K562 (cell line): ENCODE data around the gene MAP3K12. TPM values are rescaled to one million over a fixed set of nuclear protein-coding genes. Genes with fewer than 3 reads are reported as not detected.
A peak's percentile ranks its signal among the peaks of the same experiment; 100 is the strongest.

ENCODE experiments used
- BCL6 ChIP-seq: fragments of 250-450 bp; sonication (Bioruptor Pico); IDR thresholded peaks from 2 replicates; pipeline ENCODE4 v1.4.0; 2020
- CBX3 ChIP-seq, 2 experiments: IDR thresholded peaks; 1 replicate in 1 of 2; 2 replicates in 1 of 2; pipeline ENCODE4 v1.6.1; 2012; ENCODE audit warnings: inconsistent platforms in 2 of 2, low read length in 2 of 2, borderline replicate concordance in 1 of 2, control low read depth in 1 of 2
- CHCHD3 ChIP-seq: fragments of 250-450 bp; sonication (Bioruptor Pico); IDR thresholded peaks from 2 replicates; pipeline ENCODE4 v2.1.2; 2022; ENCODE audit warnings: mild to moderate bottlenecking
- DMBX1 ChIP-seq: fragments of 250-450 bp; sonication (Bioruptor Pico); IDR thresholded peaks from 2 replicates; pipeline ENCODE4 v1.8.0; 2022; ENCODE audit warnings: inconsistent platforms, mild to moderate bottlenecking, moderate library complexity, borderline replicate concordance
- FOSL1 ChIP-seq: fragments of 200-800 bp; sonication (Bioruptor generic); conservative IDR thresholded peaks from 2 replicates; pipeline ENCODE4 v1.6.1; 2016; ENCODE audit warnings: missing genetic modification characterization, missing compliant biosample characterization
- GATAD2B ChIP-seq: fragments of 450-650 bp; IDR thresholded peaks from 2 replicates; pipeline ENCODE4 v1.6.1; 2017; ENCODE audit warnings: mild to moderate bottlenecking, borderline replicate concordance
- HNRNPL ChIP-seq: fragments of 200-400 bp; formaldehyde crosslinking; IDR thresholded peaks from 2 replicates; pipeline ENCODE4 v1.6.1; 2017; ENCODE audit warnings: low read depth, mild to moderate bottlenecking, low read length
- IRF2 ChIP-seq: sonication (generic); formaldehyde crosslinking; IDR thresholded peaks from 2 replicates; pipeline ENCODE4 v1.8.1; 2022; ENCODE audit warnings: mild to moderate bottlenecking, missing genetic modification reagents
- KDM1A ChIP-seq, 2 experiments: fragments of 450-650 bp; IDR thresholded peaks; 2 replicates each; pipeline ENCODE4 v1.6.1; 2016; ENCODE audit warnings: mild to moderate bottlenecking in 2 of 2
- KDM5B ChIP-seq: fragments of 200-600 bp; sonication (generic); IDR thresholded peaks from 2 replicates; pipeline ENCODE4 v1.6.1; 2012; ENCODE audit warnings: low read depth, mild to moderate bottlenecking, moderate library complexity, low read length, control low read depth, inconsistent platforms; ENCODE audit not compliant: insufficient replicate concordance
- MXI1 ChIP-seq: IDR thresholded peaks from 2 replicates; pipeline ENCODE4 v1.6.1; 2011; ENCODE audit warnings: low read depth, mild to moderate bottlenecking, improper control_type of control experiment, low read length
- NEUROD1 ChIP-seq: fragments of 150-350 bp; IDR thresholded peaks from 2 replicates; pipeline ENCODE4 v1.6.1; 2014; ENCODE audit warnings: borderline replicate concordance, low read length, low read depth; ENCODE audit not compliant: partially characterized antibody
- NFATC3 ChIP-seq: fragments of 450-650 bp; IDR thresholded peaks from 2 replicates; pipeline ENCODE4 v1.6.1; 2017; ENCODE audit warnings: mild to moderate bottlenecking
- NFXL1 ChIP-seq: fragments of 450-650 bp; formaldehyde crosslinking; IDR thresholded peaks from 2 replicates; pipeline ENCODE4 v1.4.0; 2021; ENCODE audit warnings: mild to moderate bottlenecking
- POLR2B ChIP-seq: fragments of 450-650 bp; IDR thresholded peaks from 2 replicates; pipeline ENCODE4 v1.6.1; 2018; ENCODE audit warnings: low read depth; ENCODE audit not compliant: partially characterized antibody
- SMARCA5 ChIP-seq: fragments of 450-650 bp; IDR thresholded peaks from 2 replicates; pipeline ENCODE4 v1.6.1; 2016
- SP1 ChIP-seq: sonication (generic); formaldehyde crosslinking; IDR thresholded peaks from 2 replicates; pipeline ENCODE4 v1.8.1; 2022; ENCODE audit warnings: mild to moderate bottlenecking, missing genetic modification reagents
- XRCC4 ChIP-seq: IDR thresholded peaks from one replicate; pipeline ENCODE4 v1.6.1; 2011; ENCODE audit not compliant: insufficient read depth, insufficient read length; ENCODE audit errors: extremely low read depth
- ZC3H8 ChIP-seq: fragments of 450-650 bp; IDR thresholded peaks from 2 replicates; pipeline ENCODE4 v1.6.1; 2017
- ZNF174 ChIP-seq: fragments of 250-450 bp; sonication (Bioruptor Pico); IDR thresholded peaks from 2 replicates; pipeline ENCODE4 v1.4.0; 2020; ENCODE audit warnings: mild to moderate bottlenecking
- ZNF354B ChIP-seq: fragments of 250-450 bp; sonication (Bioruptor Pico); IDR thresholded peaks from 2 replicates; pipeline ENCODE4 v1.4.0; 2020
- ZNF431 ChIP-seq: sonication (generic); formaldehyde crosslinking; IDR thresholded peaks from 2 replicates; pipeline ENCODE4 v1.8.0; 2022; ENCODE audit warnings: mild to moderate bottlenecking, missing genetic modification reagents
- polyA plus RNA-seq, 8 experiments: library from polyadenylated mRNA; depleted of rRNA in 4 of 8; stranded (reverse) in 5 of 8; unstranded in 3 of 8; fragments of >200 nt; fragmentation: Nextera tagmentation in 2 of 8; fragmentation: Illumina TruSeq in 1 of 8; extraction: Ambion mirVana in 2 of 8; extraction: Trizol in 1 of 8; gene quantifications; 2 replicates each; pipeline versions ENCODE4 v1.2.1 to v1.2.3, GENCODE V29; 2011 to 2014; ENCODE audit warnings: inconsistent platforms in 1 of 8, missing spikeins in 1 of 8
- total RNA-seq, 7 experiments: library from RNA; depleted of rRNA in 6 of 7; stranded (reverse); fragments of >200 nt in 6 of 7; fragmentation: Illumina TruSeq in 2 of 7; extraction: Trizol in 2 of 7; gene quantifications; 2 replicates each; pipeline versions ENCODE4 v1.2.1 to v1.2.3, GENCODE V29; 2011 to 2021; ENCODE audit warnings: low replicate concordance in 1 of 7
- TF ChIP-seq, protein P1 (sequence below): fragments of 450-650 bp; conservative IDR thresholded peaks from 2 replicates; pipeline ENCODE4 v1.6.1; 2016; ENCODE audit warnings: missing genetic modification characterization, low read depth, mild to moderate bottlenecking, control low read depth, missing compliant biosample characterization
- TF ChIP-seq, protein P2 (sequence below): fragments of 450-650 bp; IDR thresholded peaks from 2 replicates; pipeline ENCODE4 v1.6.1; 2016; ENCODE audit warnings: low read depth, mild to moderate bottlenecking, moderate library complexity
- TF ChIP-seq, protein P3 (sequence below): fragments of 450-650 bp; formaldehyde crosslinking; IDR thresholded peaks from 2 replicates; pipeline ENCODE4 v1.4.0; 2020; ENCODE audit warnings: mild to moderate bottlenecking, moderate library complexity

MAP3K12 gene
- total and polyA plus RNA-seq, 9 of the 15 experiments (the other 6 are each of a cell fraction or from before 2014, with no cell fraction given): 0.10 to 2.4 (median 1.6) TPM

DNA sequence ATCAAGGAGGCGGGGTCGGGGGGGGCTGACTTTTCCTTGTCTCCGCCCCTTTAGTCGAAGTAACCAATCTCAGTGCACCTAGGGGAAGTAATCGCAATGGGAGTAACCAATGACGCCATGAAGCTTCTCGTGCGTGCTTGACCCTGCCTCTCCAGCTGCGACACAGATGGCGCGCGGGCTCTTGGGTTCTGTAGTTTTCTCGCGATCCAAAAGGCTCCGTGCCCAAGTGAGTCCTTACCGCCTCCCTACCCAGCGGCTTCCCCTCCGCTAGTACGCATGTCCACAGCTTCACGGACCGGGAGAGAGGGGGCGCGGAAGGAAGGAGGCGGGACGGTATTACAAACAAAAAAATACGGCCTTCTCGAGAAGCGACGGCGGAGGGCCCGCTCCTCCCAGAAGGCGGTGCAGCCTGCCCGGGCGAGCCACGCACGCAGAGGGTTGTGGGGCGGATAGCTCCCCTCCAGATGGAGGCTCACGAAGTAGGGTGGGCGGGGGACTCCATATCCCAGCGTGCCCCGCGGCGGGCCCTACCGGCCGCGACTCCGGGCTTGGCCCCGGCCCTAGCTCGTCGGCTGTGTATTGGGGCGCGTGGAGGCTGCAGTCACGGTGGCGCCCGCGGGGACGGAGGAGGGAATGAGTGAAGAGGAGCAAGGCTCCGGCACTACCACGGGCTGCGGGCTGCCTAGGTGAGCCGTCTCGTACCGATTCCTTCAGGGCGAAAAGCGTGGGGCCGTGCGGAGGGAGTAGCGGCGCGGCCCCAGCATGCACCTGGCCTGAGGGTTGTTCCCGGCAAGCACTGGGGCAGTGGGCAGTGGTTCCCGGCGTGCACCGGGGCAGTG lies 1.7 kb upstream of the MAP3K12 start, which contains the start of gene TARBP2 (continued):
- TF ChIP-seq, protein P1, sequence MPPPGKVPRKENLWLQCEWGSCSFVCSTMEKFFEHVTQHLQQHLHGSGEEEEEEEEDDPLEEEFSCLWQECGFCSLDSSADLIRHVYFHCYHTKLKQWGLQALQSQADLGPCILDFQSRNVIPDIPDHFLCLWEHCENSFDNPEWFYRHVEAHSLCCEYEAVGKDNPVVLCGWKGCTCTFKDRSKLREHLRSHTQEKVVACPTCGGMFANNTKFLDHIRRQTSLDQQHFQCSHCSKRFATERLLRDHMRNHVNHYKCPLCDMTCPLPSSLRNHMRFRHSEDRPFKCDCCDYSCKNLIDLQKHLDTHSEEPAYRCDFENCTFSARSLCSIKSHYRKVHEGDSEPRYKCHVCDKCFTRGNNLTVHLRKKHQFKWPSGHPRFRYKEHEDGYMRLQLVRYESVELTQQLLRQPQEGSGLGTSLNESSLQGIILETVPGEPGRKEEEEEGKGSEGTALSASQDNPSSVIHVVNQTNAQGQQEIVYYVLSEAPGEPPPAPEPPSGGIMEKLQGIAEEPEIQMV: no peak
- TF ChIP-seq ZNF431 (CRISPR knock-in tag): peak; percentile 50; the same call in 1 of the 2 replicates
- no peak for TF ChIP-seq KDM1A (IDR thresholded peaks at IDR 0.05)
- TF ChIP-seq, protein P2, sequence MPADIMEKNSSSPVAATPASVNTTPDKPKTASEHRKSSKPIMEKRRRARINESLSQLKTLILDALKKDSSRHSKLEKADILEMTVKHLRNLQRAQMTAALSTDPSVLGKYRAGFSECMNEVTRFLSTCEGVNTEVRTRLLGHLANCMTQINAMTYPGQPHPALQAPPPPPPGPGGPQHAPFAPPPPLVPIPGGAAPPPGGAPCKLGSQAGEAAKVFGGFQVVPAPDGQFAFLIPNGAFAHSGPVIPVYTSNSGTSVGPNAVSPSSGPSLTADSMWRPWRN: no peak
- no peak for TF ChIP-seq ZNF354B
- peak; percentile 90 for TF ChIP-seq POLR2B
- no peak for TF ChIP-seq GATAD2B
- no peak for TF ChIP-seq CHCHD3 (CRISPR knock-in tag)
- peak; percentile 86 for TF ChIP-seq KDM5B
- TF ChIP-seq NFXL1 (CRISPR knock-in tag): 0 out of 2 replicates have a peak, but pooled peaks have one; percentile 20
- no peak for TF ChIP-seq NFATC3
- TF ChIP-seq SMARCA5: no peak
- TF ChIP-seq XRCC4: no peak
- no peak for TF ChIP-seq BCL6 (CRISPR knock-in tag)
- no peak for TF ChIP-seq ZC3H8
- TF ChIP-seq FOSL1: peak; percentile 45; the same call in 1 of the 2 replicates
- TF ChIP-seq DMBX1 (CRISPR knock-in tag): peak; percentile 89
- peak; percentile 65; the same call in 1 of the 2 replicates for TF ChIP-seq ZNF174 (CRISPR knock-in tag)
- TF ChIP-seq, protein P3, sequence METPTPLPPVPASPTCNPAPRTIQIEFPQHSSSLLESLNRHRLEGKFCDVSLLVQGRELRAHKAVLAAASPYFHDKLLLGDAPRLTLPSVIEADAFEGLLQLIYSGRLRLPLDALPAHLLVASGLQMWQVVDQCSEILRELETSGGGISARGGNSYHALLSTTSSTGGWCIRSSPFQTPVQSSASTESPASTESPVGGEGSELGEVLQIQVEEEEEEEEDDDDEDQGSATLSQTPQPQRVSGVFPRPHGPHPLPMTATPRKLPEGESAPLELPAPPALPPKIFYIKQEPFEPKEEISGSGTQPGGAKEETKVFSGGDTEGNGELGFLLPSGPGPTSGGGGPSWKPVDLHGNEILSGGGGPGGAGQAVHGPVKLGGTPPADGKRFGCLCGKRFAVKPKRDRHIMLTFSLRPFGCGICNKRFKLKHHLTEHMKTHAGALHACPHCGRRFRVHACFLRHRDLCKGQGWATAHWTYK (CRISPR knock-in tag): peak; percentile 100
- TF ChIP-seq IRF2 (CRISPR knock-in tag): no peak
- peak; percentile 90; the same call in 1 of the 2 replicates for TF ChIP-seq SP1 (CRISPR knock-in tag)
- no peak for TF ChIP-seq NEUROD1
- TF ChIP-seq MXI1: no peak; the same call in 1 of the 2 replicates
- TF ChIP-seq HNRNPL: 0 out of 2 replicates have a peak, but pooled peaks have one; percentile 46
- TF ChIP-seq CBX3 (IDR thresholded peaks at IDR 0.05; ENCODE audit: borderline replicate concordance in 1 of 2, low read length in 2 of 2): peak in 1 of 2 experiments; percentile 25; a peak in 1 of 3 replicates
